Prostate gland (tissue), 2 donors: Measurements from ENCODE around the gene ATP5MK.

Experiments
- POLR2A ChIP-seq: fragments of 450-650 bp; IDR thresholded peaks from one replicate; pipeline ENCODE4 v1.6.1; 2016; ENCODE audit warnings: antibody characterized with exemption, mild to moderate bottlenecking
- TF ChIP-seq, protein P1 (sequence below), 4 experiments: fragments of 200-600 bp in 2 of 4; fragments of 450-650 bp in 2 of 4; sonication (generic) in 2 of 4; IDR thresholded peaks; 1 replicate in 3 of 4; 2 replicates in 1 of 4; pipeline ENCODE4 v1.5.1; 2016 to 2019; ENCODE audit warnings: antibody characterized with exemption in 4 of 4, mild to moderate bottlenecking in 2 of 4, moderate library complexity in 2 of 4

DNA sequence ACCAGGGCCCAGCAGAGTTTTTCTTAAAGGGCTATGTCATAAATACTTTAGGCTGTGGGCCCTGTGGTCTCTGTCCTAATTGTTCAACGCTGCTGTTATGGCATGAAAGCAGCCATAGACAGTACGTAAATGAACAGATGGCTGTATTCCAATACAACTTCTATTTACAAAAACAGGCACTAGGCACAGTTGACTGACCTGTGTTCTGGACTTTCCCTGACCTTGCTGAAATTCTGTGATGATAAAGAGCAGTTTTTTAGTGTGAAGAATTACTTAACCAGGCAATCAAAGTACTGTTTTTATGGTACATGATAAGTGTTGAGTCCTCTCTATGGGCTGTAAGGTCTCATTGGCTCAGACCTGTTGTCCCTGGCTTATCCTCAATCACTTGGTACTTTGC lies 17.3 kb upstream of the ATP5MK start:
- no peak for TF ChIP-seq POLR2A
- TF ChIP-seq, protein P1, sequence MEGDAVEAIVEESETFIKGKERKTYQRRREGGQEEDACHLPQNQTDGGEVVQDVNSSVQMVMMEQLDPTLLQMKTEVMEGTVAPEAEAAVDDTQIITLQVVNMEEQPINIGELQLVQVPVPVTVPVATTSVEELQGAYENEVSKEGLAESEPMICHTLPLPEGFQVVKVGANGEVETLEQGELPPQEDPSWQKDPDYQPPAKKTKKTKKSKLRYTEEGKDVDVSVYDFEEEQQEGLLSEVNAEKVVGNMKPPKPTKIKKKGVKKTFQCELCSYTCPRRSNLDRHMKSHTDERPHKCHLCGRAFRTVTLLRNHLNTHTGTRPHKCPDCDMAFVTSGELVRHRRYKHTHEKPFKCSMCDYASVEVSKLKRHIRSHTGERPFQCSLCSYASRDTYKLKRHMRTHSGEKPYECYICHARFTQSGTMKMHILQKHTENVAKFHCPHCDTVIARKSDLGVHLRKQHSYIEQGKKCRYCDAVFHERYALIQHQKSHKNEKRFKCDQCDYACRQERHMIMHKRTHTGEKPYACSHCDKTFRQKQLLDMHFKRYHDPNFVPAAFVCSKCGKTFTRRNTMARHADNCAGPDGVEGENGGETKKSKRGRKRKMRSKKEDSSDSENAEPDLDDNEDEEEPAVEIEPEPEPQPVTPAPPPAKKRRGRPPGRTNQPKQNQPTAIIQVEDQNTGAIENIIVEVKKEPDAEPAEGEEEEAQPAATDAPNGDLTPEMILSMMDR (IDR thresholded peaks at IDR 0.05), result no peak
